DND-41 (cell line): Measurements from ENCODE around the gene ZBTB32.

Experiments used
- ATAC-seq: fragments of 200-7000 bp; cut with Tn5 transposase; 3 replicates; pipeline ENCODE4 v1.9.1; 2021; ENCODE audit warnings: low read depth; ENCODE audit not compliant: insufficient read depth
- DNase-seq: peaks from one replicate; pipeline ENCODE4 v3.0.0-alpha.2; 2020
- H2AFZ ChIP-seq: 2 replicates; pipeline ENCODE4 v1.6.0; 2012; ENCODE audit warnings: low read depth, low read length
- H3K27ac ChIP-seq: 2 replicates; pipeline ENCODE4 v1.5.1; 2012; ENCODE audit warnings: low read length, inconsistent platforms
- H3K27me3 ChIP-seq: fragments of 200-600 bp; sonication (generic); 2 replicates; pipeline ENCODE4 v1.6.0; 2012; ENCODE audit warnings: low read length, mild to moderate bottlenecking, inconsistent platforms; ENCODE audit not compliant: insufficient read depth, poor library complexity
- H3K36me3 ChIP-seq: 2 replicates; pipeline ENCODE4 v1.5.1; 2012; ENCODE audit warnings: low read length, inconsistent platforms; ENCODE audit not compliant: insufficient read depth
- H3K4me1 ChIP-seq: 2 replicates; pipeline ENCODE4 v1.5.1; 2012; ENCODE audit warnings: mild to moderate bottlenecking, low read length; ENCODE audit not compliant: insufficient read depth
- H3K4me2 ChIP-seq: 2 replicates; pipeline ENCODE4 v1.6.0; 2012; ENCODE audit warnings: mild to moderate bottlenecking, moderate library complexity, low read length, inconsistent platforms; ENCODE audit not compliant: insufficient read depth
- H3K4me3 ChIP-seq, 2 experiments: fragments of 200-600 bp in 1 of 2; shearing (Covaris generic) in 1 of 2; 2 replicates each; pipeline ENCODE4 v1.5.1; 2012 to 2016; ENCODE audit warnings: inconsistent platforms in 2 of 2, low read length in 2 of 2, mild to moderate bottlenecking in 2 of 2, low read depth in 1 of 2, moderate library complexity in 1 of 2
- H3K79me2 ChIP-seq: 2 replicates; pipeline ENCODE4 v1.6.0; 2012; ENCODE audit warnings: low read length, inconsistent platforms; ENCODE audit not compliant: insufficient read depth
- H3K9ac ChIP-seq: 2 replicates; pipeline ENCODE4 v1.6.0; 2012; ENCODE audit warnings: low read depth, mild to moderate bottlenecking, inconsistent platforms, low read length, moderate library complexity
- H3K9me3 ChIP-seq: 2 replicates; pipeline ENCODE4 v1.5.1; 2012; ENCODE audit warnings: low read length, moderate library complexity, mild to moderate bottlenecking, inconsistent platforms; ENCODE audit not compliant: insufficient read depth, severe bottlenecking
- H4K20me1 ChIP-seq: 2 replicates; pipeline ENCODE4 v1.6.0; 2012; ENCODE audit warnings: low read length; ENCODE audit not compliant: insufficient read depth
- EZH2 ChIP-seq: IDR thresholded peaks from 3 replicates; pipeline ENCODE4 v1.6.1; 2012; ENCODE audit warnings: borderline replicate concordance, low read depth, mild to moderate bottlenecking, moderate library complexity, low read length, inconsistent platforms; ENCODE audit not compliant: severe bottlenecking
- TF ChIP-seq, protein P1 (sequence below): IDR thresholded peaks from 2 replicates; pipeline ENCODE4 v1.5.1; 2012; ENCODE audit warnings: borderline replicate concordance, low read length, moderate library complexity, mild to moderate bottlenecking; ENCODE audit not compliant: poor library complexity, severe bottlenecking; ENCODE audit errors: extremely low read depth

Gene ZBTB32

DNA sequence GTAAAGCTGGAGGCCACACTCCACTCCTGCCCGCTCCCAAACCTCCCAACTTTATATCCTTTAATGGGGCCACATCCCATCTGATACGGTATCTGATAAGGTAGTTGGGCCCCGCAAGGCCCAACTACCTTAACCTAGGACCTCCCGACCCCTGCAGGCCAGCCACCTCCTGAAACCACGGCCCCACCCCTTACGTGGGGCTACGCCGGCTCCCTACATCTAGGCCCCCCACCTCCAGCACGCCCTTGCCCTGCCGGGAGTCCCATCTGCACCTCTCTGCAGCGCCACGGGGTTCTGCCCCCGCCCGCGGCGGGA lies 35.7 kb downstream of the ZBTB32 start:
- 0 out of 2 replicates have a peak, but pooled peaks cover 6% of the 10 kb centered on the region for H4K20me1 ChIP-seq
- DNase-seq (no peak), ATAC-seq (peak; percentile 41)
- H3K9me3 ChIP-seq, result no peaks in the 10 kb centered on the region
- H3K27me3 ChIP-seq, result no peaks in the 10 kb centered on the region
- peaks cover 49% of the 10 kb centered on the region for H3K4me1 ChIP-seq
- H3K36me3 ChIP-seq, result peaks cover 51% of the 10 kb centered on the region
- peak overlapping the region; percentile 93 for H2AFZ ChIP-seq
- H3K4me2 ChIP-seq, result peak overlapping the region; percentile 99
- peak overlapping the region; percentile 68 for H3K9ac ChIP-seq
- TF ChIP-seq EZH2, result no peak
- TF ChIP-seq, protein P1, sequence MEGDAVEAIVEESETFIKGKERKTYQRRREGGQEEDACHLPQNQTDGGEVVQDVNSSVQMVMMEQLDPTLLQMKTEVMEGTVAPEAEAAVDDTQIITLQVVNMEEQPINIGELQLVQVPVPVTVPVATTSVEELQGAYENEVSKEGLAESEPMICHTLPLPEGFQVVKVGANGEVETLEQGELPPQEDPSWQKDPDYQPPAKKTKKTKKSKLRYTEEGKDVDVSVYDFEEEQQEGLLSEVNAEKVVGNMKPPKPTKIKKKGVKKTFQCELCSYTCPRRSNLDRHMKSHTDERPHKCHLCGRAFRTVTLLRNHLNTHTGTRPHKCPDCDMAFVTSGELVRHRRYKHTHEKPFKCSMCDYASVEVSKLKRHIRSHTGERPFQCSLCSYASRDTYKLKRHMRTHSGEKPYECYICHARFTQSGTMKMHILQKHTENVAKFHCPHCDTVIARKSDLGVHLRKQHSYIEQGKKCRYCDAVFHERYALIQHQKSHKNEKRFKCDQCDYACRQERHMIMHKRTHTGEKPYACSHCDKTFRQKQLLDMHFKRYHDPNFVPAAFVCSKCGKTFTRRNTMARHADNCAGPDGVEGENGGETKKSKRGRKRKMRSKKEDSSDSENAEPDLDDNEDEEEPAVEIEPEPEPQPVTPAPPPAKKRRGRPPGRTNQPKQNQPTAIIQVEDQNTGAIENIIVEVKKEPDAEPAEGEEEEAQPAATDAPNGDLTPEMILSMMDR, result peak; percentile 15
- peak overlapping the region; percentile 77 to 88; a peak in 3 of 4 replicates for H3K4me3 ChIP-seq
- H3K79me2 ChIP-seq, result peaks cover 11% of the 10 kb centered on the region; the same call in 1 of the 2 replicates
- H3K27ac ChIP-seq, result peak overlapping the region; percentile 64

DNA sequence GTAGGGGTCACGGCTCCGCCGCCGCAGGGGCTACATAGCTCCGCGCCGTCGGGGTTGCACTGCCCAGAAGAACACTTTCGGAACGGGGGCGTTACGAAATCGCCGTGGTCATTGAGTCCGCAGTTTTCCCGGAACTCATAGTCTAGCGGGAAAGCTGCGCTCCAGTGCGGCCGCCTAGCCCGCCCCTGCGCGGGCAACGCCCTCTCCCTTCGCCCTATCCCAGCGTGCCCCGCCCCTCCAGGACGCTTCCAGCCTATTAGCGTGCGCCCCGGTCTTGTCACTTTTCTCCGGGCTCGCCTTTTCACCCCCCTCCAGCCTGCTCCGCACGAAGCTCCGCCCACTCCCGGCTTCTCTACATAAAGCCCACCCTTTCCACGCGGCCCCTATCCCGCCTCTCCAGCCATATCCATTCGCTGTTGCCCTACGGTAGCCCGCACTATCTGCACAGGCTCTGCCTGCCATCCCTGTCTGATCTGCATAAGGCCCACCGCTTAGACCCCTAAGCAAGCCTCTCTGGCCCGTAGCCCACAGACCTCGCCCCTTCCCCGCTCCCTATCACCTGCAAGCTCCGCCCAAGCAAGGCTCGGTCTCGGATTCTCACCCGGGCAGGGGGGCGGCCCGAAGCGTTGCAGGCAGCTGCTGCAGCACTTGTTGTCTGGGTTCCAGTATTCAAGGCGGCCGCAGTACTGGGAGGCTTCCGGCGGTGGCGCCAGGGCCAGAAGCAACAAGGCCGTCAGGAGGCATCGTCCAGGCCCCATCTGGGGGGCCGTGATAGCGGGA lies 36.3 kb downstream of the ZBTB32 start:
- peak; percentile 98 for DNase-seq

DNA sequence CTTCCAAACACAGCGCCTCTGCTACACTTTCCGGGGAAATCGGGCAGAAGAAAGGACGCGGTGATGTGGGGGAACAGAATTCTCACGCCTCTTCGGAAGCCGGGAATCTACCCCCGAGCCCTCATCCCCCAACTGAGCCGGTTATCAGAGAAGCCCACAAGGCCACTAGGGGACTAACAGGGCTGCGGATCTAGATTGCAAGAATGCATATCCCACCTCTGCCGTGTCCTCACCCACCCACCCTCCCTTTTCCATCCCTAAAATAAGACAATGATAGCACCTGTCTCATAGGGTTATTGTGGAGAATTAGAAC lies 36.8 kb downstream of the ZBTB32 start:
- Histone ChIP-seq H2AFZ (peak overlapping the region; percentile 96), H3K27ac (peak overlapping the region; percentile 85)
- TF ChIP-seq, protein P1, result no peak

More for the DNA sequence above, 36.3 kb downstream of the ZBTB32 start:
- peak overlapping the region; percentile 68 for H3K9ac ChIP-seq
- H3K9me3 ChIP-seq, result no peaks in the 10 kb centered on the region
- TF ChIP-seq, protein P1, result peak; percentile 34
- TF ChIP-seq EZH2, result no peak
- peaks cover 46% of the 10 kb centered on the region for H3K36me3 ChIP-seq
- H3K4me1 ChIP-seq, result peaks cover 49% of the 10 kb centered on the region
- ATAC-seq, result peak; percentile 79
- peak overlapping the region; percentile 99 for H3K4me2 ChIP-seq
- peak overlapping the region; percentile 77 to 88 for H3K4me3 ChIP-seq
- H3K27me3 ChIP-seq, result no peaks in the 10 kb centered on the region
- peaks cover 11% of the 10 kb centered on the region; the same call in 1 of the 2 replicates for H3K79me2 ChIP-seq
- 0 out of 2 replicates have a peak, but pooled peaks cover 6% of the 10 kb centered on the region for H4K20me1 ChIP-seq
- H2AFZ ChIP-seq, result peak overlapping the region; percentile 96
- H3K27ac ChIP-seq, result peak overlapping the region; percentile 85

More for the DNA sequence above, 36.8 kb downstream of the ZBTB32 start:
- H3K9ac ChIP-seq, result peak overlapping the region; percentile 68
- H4K20me1 ChIP-seq, result 0 out of 2 replicates have a peak, but pooled peaks cover 6% of the 10 kb centered on the region
- H3K79me2 ChIP-seq, result peaks cover 17% of the 10 kb centered on the region
- H3K4me2 ChIP-seq, result peak overlapping the region; percentile 99
- no peak for DNase-seq
- peaks cover 40% of the 10 kb centered on the region for H3K36me3 ChIP-seq
- H3K4me1 ChIP-seq, result peaks cover 53% of the 10 kb centered on the region
- H3K27me3 ChIP-seq, result no peaks in the 10 kb centered on the region
- no peaks in the 10 kb centered on the region for H3K9me3 ChIP-seq
- no peak for ATAC-seq
- H3K4me3 ChIP-seq, result peak overlapping the region; percentile 77 to 88; a peak in 3 of 4 replicates
